Measurements from ENCODE around the gene CCT7. TPM values are rescaled to one million over a fixed set of nuclear protein-coding genes. Genes with fewer than 3 reads are reported as not detected.

Gene CCT7
- total RNA-seq, 1 donor from 2014 or later, result 164 TPM

- DNase-seq, result no peak
Observed at GRCh38 chr2:73294239-73294638, 60.1 kb downstream of the CCT7 start.

- no peak for DNase-seq
Observed at GRCh38 chr2:73295751-73296400, 61.8 kb downstream of the CCT7 start.

- no peak for DNase-seq
Observed at GRCh38 chr2:73297151-73297559, 63.0 kb downstream of the CCT7 start.

GRCh38 chr2:73297586-73297985, 63.5 kb downstream of the CCT7 start:
- DNase-seq, result no peak

- DNase-seq, result no peak
Observed at GRCh38 chr2:73300926-73301325, 66.8 kb downstream of the CCT7 start.

GRCh38 chr2:73301636-73302035, 67.5 kb downstream of the CCT7 start:
- no peak for DNase-seq

Small RNA genes within 50 kb of the gene (small RNA-seq; reads per million reads assigned to genes)
- not detected for gene RNU6-111P

Other genes starting within 250 kb of the CCT7 start
- gene SFXN5, start 162.6 kb upstream of the CCT7 start, total RNA-seq, result 27.5 TPM
- gene RAB11FIP5, start 121.4 kb upstream of the CCT7 start, total RNA-seq, result 7.5 TPM
- not detected for gene NOTO, start 31.7 kb upstream of the CCT7 start, total RNA-seq
- gene SMYD5, start 20.1 kb upstream of the CCT7 start, total RNA-seq, result 20.0 TPM
- gene PRADC1, start 1.1 kb upstream of the CCT7 start, total RNA-seq, result 5.9 TPM
- gene FBXO41, start 50.2 kb downstream of the CCT7 start, total RNA-seq, result 27.0 TPM
- not detected for gene EGR4, start 59.2 kb downstream of the CCT7 start, total RNA-seq
- gene ALMS1, start 151.5 kb downstream of the CCT7 start, total RNA-seq, result 76.0 TPM